Measurements from ENCODE around the gene ZMYND11. TPM values are rescaled to one million over a fixed set of nuclear protein-coding genes. Genes with fewer than 3 reads are reported as not detected.
A peak's percentile ranks its signal among the peaks of the same experiment; 100 is the strongest.

Gene ZMYND11
- total RNA-seq, 1 donor: 16.7 TPM

DNA sequence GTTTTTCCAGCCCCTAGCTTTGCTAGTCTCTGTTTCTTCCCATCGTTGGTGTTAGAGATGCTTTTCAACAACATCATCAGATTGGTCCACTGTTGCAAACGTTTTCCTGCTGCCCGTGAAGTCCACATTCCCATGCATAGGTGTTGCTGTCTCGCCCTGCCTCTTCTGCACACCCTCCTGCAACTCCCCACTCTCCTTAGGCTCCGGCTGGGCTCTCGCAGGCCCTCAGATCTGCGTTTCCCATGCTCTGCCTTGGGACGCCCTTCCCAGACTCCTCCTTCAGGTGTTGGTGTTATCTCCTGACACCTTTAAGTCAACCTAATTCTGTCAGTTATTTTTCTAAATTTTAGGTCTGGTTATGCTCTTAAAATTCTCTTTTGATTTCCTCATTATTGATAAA, 55.0 kb downstream of the ZMYND11 start:
- no peak for DNase-seq (ENCODE audit: low read depth in 2 of 3, low spot score in 2 of 3)

DNA sequence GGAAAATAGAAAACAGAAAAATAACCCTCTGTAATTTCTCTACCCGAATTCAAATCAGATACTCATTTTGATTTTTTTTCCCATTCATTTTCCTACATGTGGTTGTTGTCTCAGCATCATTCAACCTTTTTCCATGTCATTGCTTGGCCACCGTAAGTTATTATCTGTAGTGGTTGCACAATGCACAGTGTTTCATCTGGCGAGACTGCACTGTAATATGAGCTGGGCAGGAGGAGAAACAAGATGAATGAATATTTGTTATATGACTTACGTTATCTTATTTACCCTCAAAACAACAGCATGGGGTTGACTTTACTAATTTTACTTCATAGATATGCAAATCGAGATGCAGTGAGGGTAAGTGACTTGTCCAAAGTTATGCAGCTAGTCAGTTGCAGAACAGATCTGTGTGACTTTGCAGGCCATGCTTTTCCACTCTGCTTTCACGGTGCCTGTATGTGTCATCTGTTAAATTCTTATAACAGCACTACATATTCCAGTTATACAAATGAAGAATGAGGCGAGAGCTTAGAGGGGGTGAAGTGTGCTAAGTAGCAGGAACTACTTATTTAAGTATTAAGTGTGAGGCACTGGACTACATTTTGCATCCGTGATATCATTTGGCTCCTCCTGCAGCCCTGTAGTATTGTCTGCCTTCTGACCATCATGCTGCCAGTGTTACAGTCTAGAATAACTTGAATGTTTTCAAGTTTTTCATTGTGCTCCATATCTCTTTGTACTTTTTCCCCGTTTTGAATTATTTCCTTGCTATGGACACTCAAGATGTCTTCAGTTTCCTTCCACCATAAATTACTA, 56.7 kb downstream of the ZMYND11 start:
- DNase-seq (ENCODE audit: low read depth in 2 of 3, low spot score in 2 of 3): no peak

- DNase-seq (ENCODE audit: low read depth in 2 of 3, low spot score in 2 of 3): no peak
Observed at GRCh38 chr10:194281-194680, 59.0 kb downstream of the ZMYND11 start.

DNA sequence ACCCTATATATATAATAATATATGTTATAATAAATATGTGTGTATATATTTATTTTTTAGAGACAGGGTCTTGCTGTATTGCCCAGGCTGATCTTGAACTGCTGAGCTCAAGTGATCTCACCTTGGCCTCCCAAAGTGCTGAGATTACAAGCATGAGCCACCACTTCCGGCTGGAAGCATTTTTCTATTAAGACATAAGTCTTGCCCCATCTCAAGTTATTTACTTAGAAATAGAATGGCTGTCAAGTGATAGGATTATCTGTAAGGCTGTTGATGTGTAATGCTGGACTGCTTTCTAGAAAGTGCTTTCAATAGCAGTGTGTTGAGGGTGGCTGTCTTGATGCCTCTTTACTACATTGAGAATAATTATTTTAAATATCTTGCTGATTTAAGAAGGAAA, 65.2 kb downstream of the ZMYND11 start:
- no peak for DNase-seq (ENCODE audit: low read depth in 2 of 3, low spot score in 2 of 3)

DNA sequence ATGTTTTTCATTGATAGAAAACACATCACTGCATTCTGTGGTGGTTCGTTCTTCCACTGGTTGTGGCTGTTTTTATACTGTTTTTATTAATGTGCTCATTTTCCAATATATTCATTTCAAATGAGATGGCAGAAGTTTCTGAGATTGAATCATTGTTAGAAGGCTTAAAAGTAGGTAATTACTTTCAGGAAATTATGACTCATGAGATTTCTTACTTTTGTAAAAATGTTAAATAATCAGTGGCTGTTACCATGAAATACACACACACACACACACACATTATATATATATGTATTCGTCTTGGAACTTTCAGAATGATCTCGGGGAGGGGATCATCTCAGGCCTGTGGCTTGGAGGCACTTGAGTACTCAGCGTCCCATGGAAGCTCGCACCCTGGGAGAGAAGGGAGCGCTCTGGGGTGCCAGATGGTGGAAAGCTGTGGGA, 66.1 kb downstream of the ZMYND11 start:
- DNase-seq (ENCODE audit: low read depth in 2 of 3, low spot score in 2 of 3): no peak

DNA sequence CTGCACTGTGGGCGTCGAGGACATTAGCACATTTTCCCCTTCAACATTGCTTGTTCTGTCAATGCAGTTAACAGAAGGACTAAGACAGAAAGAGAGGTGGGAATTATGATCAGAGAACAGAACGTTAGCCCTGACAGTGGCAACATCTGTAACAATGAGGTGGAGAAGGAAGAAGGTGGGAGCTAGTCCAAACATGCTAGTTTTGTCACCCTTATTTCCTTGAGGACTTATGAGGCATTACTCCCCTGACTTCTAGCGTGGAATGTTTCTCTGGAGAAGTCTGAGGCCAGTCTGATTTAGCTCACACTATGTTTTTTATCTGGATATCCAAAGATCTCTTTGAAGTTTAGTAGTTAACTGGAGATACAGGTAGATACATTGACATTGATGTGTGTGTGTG, 73.4 kb downstream of the ZMYND11 start:
- DNase-seq (ENCODE audit: low read depth in 2 of 3, low spot score in 2 of 3): no peak

DNA sequence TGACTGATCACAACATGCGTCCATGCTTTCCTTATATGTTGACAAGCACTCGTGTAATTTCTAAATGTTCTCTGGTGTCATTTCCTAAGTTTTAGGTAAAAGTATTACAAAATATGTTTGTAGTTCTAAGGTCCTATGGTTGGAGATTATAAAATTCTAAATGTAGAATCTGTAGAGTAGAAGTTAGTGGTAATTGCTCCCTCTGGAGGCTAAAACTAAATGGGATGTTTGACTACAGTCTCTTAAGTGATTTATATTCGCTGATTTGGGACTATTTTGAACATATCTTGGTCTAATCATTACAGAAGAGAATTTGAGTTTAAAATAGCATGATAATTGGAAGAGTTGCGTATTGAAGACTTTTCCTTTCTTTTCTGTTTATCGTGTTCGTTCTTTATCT, 74.1 kb downstream of the ZMYND11 start:
- peak in 1 of 3 donors; percentile 12 for DNase-seq (ENCODE audit: low read depth in 2 of 3, low spot score in 2 of 3)

GRCh38 chr10:210297-210696, 75.0 kb downstream of the ZMYND11 start:
- no peak for DNase-seq (ENCODE audit: low read depth in 2 of 3, low spot score in 2 of 3)

DNA sequence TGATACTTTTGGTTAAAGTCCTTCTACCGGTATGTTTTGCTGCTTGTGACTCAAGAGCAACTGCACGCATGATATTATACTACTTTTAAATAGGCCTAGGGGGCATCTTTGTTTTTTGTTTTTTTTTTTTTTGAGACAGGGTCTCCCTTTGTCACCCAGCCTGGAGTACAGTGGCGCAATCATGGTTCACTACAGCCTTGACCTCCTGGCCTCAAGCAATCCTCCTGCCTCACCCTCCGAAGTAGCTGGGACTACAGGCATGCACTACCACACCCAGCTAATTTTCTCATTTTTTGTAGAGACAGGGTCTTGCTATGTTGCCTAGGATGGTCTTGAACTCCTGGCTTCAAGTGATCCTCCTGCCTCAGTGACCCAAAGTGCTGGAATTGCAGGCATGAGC, 80.2 kb downstream of the ZMYND11 start:
- no peak for DNase-seq (ENCODE audit: low read depth in 2 of 3, low spot score in 2 of 3)

- DNase-seq (ENCODE audit: low read depth in 2 of 3, low spot score in 2 of 3): no peak
Observed at GRCh38 chr10:218798-219197, 83.5 kb downstream of the ZMYND11 start.

- no peak for DNase-seq (ENCODE audit: low read depth in 2 of 3, low spot score in 2 of 3)
Observed at GRCh38 chr10:219731-220472, 84.6 kb downstream of the ZMYND11 start.

DNA sequence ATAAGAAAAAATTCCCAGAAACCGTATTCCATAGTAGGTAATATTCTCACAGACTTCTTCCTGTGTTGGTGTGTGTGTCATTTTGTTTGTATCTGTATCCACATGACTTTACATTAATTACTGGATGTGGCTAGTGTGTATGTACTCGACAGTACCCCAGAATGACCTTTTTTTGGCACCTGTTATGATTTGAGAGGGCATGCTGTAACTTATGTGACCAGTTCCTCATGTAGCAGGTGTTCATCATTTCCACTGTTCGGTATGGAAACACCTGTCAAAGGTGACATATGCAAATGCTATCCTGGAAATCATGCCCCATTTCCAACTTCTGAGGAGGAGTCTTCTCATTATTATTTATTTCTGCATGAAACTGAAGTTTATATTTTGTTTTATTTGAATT, 89.3 kb downstream of the ZMYND11 start:
- peak in 1 of 3 donors; percentile 13 for DNase-seq (ENCODE audit: low read depth in 2 of 3, low spot score in 2 of 3)

DNA sequence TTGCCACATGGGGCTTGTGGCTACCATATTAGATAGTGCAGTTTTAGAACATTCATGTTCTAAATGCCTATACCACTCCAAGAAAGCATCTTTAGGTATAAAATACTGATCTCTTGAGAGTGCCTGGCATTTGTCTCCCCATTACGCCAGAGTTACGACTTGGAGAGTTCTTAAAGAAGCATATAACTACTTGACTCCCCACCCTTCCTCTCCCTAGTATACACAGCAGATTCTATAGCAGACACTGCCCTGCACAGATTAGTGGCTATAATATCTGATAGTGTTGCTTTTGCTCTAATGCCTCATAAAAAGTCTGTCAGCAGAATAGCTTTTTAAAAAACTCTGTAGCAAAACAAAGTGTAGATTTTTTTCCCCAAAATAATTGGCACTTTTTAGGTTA, 90.8 kb downstream of the ZMYND11 start:
- no peak for DNase-seq (ENCODE audit: low read depth in 2 of 3, low spot score in 2 of 3)

GRCh38 chr10:227014-227413, 91.8 kb downstream of the ZMYND11 start:
- DNase-seq (ENCODE audit: low read depth in 2 of 3, low spot score in 2 of 3): no peak

- no peak for DNase-seq (ENCODE audit: low read depth in 2 of 3, low spot score in 2 of 3)
Observed at GRCh38 chr10:228366-228765, 93.1 kb downstream of the ZMYND11 start.

GRCh38 chr10:230758-231157, 95.5 kb downstream of the ZMYND11 start:
- DNase-seq (ENCODE audit: low read depth in 2 of 3, low spot score in 2 of 3): peak in 2 of 3 donors; percentile 6 to 16

- DNase-seq (ENCODE audit: low read depth in 2 of 3, low spot score in 2 of 3): no peak
Observed at GRCh38 chr10:232061-232460, 96.8 kb downstream of the ZMYND11 start.

DNA sequence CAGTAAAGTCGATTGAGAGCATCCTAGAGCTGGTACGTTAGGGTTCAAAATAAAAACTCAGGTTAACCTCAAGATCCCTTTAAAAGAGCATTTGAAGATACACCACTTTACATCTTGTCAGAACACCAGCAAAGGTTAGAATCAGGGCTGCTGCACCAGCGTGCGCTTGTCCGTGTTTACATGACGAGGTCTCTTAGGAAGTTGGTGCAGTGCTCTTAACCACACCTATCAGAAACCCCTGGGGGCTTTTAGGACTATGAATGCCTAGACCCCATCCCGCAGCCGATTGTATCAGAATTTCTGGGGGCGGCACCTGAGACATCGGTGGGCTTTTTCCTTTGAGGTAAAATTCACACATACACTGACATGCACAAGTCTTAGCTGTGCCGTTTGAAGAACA, 97.6 kb downstream of the ZMYND11 start:
- DNase-seq (ENCODE audit: low read depth in 2 of 3, low spot score in 2 of 3): no peak

DNA sequence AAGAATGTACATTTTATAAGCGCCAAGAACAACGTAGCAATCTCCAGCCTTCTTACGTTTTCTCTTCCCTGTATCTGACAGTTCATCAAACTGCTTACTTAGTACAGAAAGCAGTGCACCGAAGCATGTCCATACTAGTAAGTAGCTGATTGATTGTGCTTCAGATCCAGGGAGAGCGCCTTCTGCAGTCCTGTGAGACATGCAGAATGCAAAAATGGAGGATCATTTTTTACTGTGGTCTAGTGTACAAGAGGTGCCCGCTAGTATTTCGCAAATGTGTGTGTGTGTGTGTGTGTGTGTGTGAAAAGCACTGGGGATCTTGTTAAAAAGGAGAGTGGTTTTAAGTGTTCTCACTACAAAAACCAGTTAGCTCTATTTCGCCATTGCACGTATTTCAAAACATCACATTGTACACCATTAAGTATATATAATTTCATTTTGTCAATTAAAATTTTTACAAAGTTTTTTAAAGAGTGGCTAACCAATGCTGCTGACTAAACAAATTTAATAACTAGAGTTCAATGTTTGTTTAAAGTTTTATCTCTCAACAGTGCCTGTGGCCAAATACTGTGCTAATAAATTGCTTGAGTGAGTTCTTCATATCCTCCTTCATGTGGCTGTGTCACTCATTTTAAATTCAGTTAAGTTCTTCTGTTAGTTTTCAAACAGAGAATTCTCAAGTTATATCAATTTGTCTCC, 99.6 kb downstream of the ZMYND11 start:
- DNase-seq (ENCODE audit: low read depth in 2 of 3, low spot score in 2 of 3): no peak

- no peak for DNase-seq (ENCODE audit: low read depth in 2 of 3, low spot score in 2 of 3)
Observed at GRCh38 chr10:235915-236314, 100.7 kb downstream of the ZMYND11 start.

DNA sequence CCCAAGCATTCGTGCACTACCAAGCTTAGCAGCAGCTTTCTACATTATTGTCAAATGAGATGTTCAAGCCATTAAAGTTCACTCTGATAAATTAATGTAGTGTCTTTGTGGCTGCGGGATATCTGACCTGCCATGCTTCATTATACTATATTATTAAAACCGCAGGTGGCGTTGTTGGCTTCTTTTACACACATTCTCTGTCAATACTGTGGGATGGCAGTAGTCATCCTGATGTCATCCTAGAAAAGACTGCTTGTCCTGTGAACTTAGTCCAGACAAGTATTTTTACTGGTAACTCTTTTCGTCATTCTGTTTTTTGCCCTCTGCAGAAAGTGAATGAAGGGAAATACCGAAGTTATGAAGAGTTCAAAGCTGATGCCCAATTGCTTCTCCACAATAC, 103.9 kb downstream of the ZMYND11 start:
- DNase-seq (ENCODE audit: low read depth in 2 of 3, low spot score in 2 of 3): no peak
